GM12878 (cell line): ENCODE data around the gene RIPPLY2.
A peak's percentile ranks its signal among the peaks of the same experiment; 100 is the strongest.

Experiments
- CEBPB ChIP-seq, 2 experiments: fragments of 150-350 bp in 1 of 2; IDR thresholded peaks; 2 replicates each; pipeline ENCODE4 v1.6.1; 2012 to 2014; ENCODE audit warnings: low read depth in 2 of 2, low read length in 2 of 2, borderline replicate concordance in 1 of 2, inconsistent platforms in 1 of 2
- EP300 ChIP-seq, 2 experiments: fragments of 150-350 bp in 1 of 2; IDR thresholded peaks; 2 replicates each; pipeline ENCODE4 v1.6.1; 2011 to 2012; ENCODE audit warnings: low read depth in 2 of 2, low read length in 2 of 2, borderline replicate concordance in 1 of 2, improper control_type of control experiment in 1 of 2, inconsistent platforms in 1 of 2; ENCODE audit not compliant: control insufficient read depth in 1 of 2
- FOS ChIP-seq: IDR thresholded peaks from 3 replicates; pipeline ENCODE4 v1.6.1; 2011; ENCODE audit warnings: borderline replicate concordance; ENCODE audit not compliant: insufficient read length; ENCODE audit errors: extremely low read depth
- GABPA ChIP-seq: IDR thresholded peaks from 2 replicates; pipeline ENCODE4 v1.6.1; 2014; ENCODE audit warnings: antibody characterized with exemption, low read depth, mild to moderate bottlenecking, inconsistent platforms
- NR2C1 ChIP-seq: fragments of 450-650 bp; IDR thresholded peaks from 2 replicates; pipeline ENCODE4 v1.6.1; 2017; ENCODE audit warnings: antibody characterized with exemption, mild to moderate bottlenecking, moderate library complexity
- PML ChIP-seq: IDR thresholded peaks from 2 replicates; pipeline ENCODE4 v1.6.1; 2012; ENCODE audit warnings: low read length, inconsistent platforms
- RAD21 ChIP-seq: IDR thresholded peaks from 2 replicates; pipeline ENCODE4 v1.6.1; 2011; ENCODE audit warnings: mild to moderate bottlenecking, low read depth, low read length, moderate library complexity; ENCODE audit not compliant: insufficient read depth
- RBBP5 ChIP-seq: fragments of 200-600 bp; sonication (generic); conservative IDR thresholded peaks from 2 replicates; pipeline ENCODE4 v1.6.1; 2016
- SREBF2 ChIP-seq: IDR thresholded peaks from 2 replicates; pipeline ENCODE4 v1.6.1; 2012; ENCODE audit warnings: mild to moderate bottlenecking, low read length
- TF ChIP-seq, protein P1 (sequence below), 3 experiments: IDR thresholded peaks in 2 of 3; conservative IDR thresholded peaks in 1 of 3; 2 replicates each; pipeline ENCODE4 v1.5.1; 2011; ENCODE audit warnings: low read depth in 3 of 3, low read length in 3 of 3, mild to moderate bottlenecking in 3 of 3, control low read depth in 2 of 3, moderate library complexity in 2 of 3, inconsistent platforms in 1 of 3, mixed read lengths in 1 of 3; ENCODE audit not compliant: control insufficient read depth in 2 of 3, insufficient read depth in 1 of 3; ENCODE audit errors: extremely low read depth in 1 of 3

DNA sequence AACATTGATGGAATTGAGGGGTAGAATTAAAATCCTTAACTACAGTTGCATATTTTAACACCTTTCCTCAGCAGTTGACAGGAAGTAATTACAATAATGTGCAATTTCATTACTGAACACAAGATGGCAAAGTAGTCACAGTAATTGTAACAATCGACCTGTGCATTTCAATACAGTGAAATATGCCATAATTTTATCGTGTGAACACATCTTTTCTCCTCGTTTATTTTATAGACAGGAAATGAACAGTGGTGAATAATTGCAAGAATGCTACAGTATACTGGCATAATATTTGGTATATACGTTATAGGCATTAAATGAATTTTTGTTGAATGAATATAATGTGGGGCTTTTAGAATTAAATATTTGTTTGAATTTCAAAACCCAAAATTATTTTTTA, 31.4 kb downstream of the RIPPLY2 start:
- no peak for TF ChIP-seq SREBF2
- TF ChIP-seq GABPA: no peak
- no peak for TF ChIP-seq RBBP5
- TF ChIP-seq RAD21: peak; percentile 91
- no peak for TF ChIP-seq FOS
- no peak for TF ChIP-seq EP300 (IDR thresholded peaks at IDR 0.05; ENCODE audit: borderline replicate concordance in 1 of 2, control insufficient read depth in 1 of 2, low read depth in 2 of 2, low read length in 2 of 2)
- TF ChIP-seq CEBPB (IDR thresholded peaks at IDR 0.05; ENCODE audit: borderline replicate concordance in 1 of 2, low read depth in 2 of 2, low read length in 2 of 2): no peak
- TF ChIP-seq PML: no peak
- TF ChIP-seq, protein P1, sequence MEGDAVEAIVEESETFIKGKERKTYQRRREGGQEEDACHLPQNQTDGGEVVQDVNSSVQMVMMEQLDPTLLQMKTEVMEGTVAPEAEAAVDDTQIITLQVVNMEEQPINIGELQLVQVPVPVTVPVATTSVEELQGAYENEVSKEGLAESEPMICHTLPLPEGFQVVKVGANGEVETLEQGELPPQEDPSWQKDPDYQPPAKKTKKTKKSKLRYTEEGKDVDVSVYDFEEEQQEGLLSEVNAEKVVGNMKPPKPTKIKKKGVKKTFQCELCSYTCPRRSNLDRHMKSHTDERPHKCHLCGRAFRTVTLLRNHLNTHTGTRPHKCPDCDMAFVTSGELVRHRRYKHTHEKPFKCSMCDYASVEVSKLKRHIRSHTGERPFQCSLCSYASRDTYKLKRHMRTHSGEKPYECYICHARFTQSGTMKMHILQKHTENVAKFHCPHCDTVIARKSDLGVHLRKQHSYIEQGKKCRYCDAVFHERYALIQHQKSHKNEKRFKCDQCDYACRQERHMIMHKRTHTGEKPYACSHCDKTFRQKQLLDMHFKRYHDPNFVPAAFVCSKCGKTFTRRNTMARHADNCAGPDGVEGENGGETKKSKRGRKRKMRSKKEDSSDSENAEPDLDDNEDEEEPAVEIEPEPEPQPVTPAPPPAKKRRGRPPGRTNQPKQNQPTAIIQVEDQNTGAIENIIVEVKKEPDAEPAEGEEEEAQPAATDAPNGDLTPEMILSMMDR (IDR thresholded peaks at IDR 0.05 in 2 of 3, conservative IDR thresholded peaks at IDR 0.05 in 1 of 3; ENCODE audit: control insufficient read depth in 2 of 3, extremely low read depth in 1 of 3, insufficient read depth in 1 of 3, low read depth in 3 of 3, low read length in 3 of 3): peak; percentile 42 to 85 (median 69); a peak in 5 of 6 replicates
- no peak for TF ChIP-seq NR2C1
